C4-2B (cell line): ENCODE data around the gene GPX4.

Source experiments
- H3K27ac ChIP-seq: fragments of 450-650 bp; 2 replicates; pipeline ENCODE4 v1.5.1; 2017
- ZFX ChIP-seq: fragments of 450-650 bp; IDR thresholded peaks from 2 replicates; pipeline ENCODE4 v1.6.1; 2017
- TF ChIP-seq, protein P1 (sequence below): fragments of 450-650 bp; conservative IDR thresholded peaks from 2 replicates; pipeline ENCODE4 v1.5.1; 2017; ENCODE audit warnings: mild to moderate bottlenecking

The GPX4 gene

DNA sequence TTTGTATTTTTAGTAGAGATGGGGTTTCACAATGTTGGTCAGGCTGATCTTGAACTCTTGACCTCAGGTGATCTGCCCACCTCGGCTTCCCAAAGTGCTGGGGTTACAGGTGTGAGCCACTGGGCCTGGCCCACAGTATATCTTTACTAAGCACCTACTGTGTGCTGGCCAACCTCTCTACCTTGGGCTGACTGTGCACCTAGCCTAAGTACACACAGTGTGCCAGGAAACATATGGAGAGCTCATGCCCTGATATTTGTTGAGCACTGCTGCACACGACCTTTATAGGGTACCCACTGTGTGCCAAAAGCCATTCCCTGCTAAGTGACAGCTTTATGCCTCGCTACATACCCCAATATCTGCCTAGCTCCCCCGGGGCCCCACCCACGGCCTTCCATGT is 43.1 kb upstream of the GPX4 start:
- H3K27ac ChIP-seq = no peak overlapping the region
- TF ChIP-seq, protein P1, sequence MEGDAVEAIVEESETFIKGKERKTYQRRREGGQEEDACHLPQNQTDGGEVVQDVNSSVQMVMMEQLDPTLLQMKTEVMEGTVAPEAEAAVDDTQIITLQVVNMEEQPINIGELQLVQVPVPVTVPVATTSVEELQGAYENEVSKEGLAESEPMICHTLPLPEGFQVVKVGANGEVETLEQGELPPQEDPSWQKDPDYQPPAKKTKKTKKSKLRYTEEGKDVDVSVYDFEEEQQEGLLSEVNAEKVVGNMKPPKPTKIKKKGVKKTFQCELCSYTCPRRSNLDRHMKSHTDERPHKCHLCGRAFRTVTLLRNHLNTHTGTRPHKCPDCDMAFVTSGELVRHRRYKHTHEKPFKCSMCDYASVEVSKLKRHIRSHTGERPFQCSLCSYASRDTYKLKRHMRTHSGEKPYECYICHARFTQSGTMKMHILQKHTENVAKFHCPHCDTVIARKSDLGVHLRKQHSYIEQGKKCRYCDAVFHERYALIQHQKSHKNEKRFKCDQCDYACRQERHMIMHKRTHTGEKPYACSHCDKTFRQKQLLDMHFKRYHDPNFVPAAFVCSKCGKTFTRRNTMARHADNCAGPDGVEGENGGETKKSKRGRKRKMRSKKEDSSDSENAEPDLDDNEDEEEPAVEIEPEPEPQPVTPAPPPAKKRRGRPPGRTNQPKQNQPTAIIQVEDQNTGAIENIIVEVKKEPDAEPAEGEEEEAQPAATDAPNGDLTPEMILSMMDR = no peak
- no peak for TF ChIP-seq ZFX

DNA sequence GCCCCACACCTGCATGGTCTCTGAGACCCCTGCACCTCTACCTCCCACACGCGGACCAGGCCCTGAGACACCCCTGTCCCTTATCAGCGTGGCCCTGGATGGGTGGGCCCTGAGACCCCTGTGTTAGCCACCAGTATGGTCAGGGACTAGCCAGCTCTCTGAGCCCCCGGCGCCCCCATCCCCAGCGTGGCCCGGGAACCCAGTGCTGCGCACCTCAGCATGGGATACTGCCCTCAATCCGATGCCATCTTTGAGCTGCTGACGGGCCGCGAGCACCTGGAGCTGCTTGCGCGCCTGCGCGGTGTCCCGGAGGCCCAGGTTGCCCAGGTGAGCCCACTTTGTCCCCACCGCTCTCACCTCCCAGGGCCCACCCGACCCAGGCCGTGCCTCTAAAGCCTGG is 41.8 kb upstream of the GPX4 start:
- TF ChIP-seq, protein P1 = no peak
- no peak for TF ChIP-seq ZFX
- no peak overlapping the region for H3K27ac ChIP-seq

- H3K27ac ChIP-seq = no peak overlapping the region
- TF ChIP-seq ZFX = no peak
- TF ChIP-seq, protein P1 = no peak
Measured at GRCh38 chr19:1062387-1063029, 41.3 kb upstream of the GPX4 start.

GRCh38 chr19:1063030-1063908 is 40.5 kb upstream of the GPX4 start:
- no peak overlapping the region for H3K27ac ChIP-seq
- TF ChIP-seq, protein P1 = no peak
- no peak for TF ChIP-seq ZFX

DNA sequence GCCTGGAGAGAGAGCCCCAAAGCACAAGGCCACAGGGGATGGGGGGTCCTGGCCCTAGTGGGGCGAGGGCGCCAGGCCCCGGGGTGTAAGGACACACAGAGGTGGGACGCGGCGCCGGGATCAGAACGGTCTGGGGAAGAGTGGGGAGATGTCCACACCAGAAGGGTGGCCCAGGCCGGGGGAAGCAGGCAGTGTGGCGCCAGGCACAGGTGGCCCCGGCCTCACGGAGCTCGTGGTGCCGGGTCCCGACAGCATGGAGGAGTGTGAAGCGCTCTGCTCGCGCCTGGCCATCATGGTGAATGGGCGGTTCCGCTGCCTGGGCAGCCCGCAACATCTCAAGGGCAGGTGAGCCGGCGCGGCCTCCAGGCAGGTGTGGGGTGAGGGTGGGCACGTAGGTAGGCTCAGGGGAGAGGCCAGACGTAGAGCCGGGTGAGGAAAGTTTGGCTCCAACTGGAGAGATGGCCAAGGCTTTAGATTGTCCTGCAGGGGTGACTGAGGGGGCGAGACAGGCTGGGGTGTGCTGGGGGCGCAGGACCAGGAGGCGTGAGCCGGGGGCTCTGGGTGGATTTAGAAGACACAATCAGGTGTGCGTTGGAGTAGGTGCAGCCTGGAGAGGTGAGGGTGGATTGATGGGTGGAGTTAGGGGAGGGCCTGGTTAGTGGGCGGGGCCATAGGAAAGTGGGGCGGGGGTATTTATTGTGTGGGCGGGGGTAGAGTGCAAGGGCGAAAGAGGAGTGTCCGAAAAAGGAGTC is 39.7 kb upstream of the GPX4 start:
- no peak overlapping the region for H3K27ac ChIP-seq

GRCh38 chr19:1064661-1065605 is 38.9 kb upstream of the GPX4 start:
- TF ChIP-seq ZFX = no peak
- TF ChIP-seq, protein P1 = no peak
- peak overlapping the region; percentile 36; the same call in 1 of the 2 replicates for H3K27ac ChIP-seq

More for the DNA sequence above, 39.7 kb upstream of the GPX4 start:
- no peak for TF ChIP-seq ZFX
- TF ChIP-seq, protein P1 = no peak
